Kidney epithelial cell (primary cell): ENCODE data around the gene SNCB. TPM values are rescaled to one million over a fixed set of nuclear protein-coding genes. Genes with fewer than 3 reads are reported as not detected.

ENCODE experiments used
- DNase-seq: peaks from one replicate; pipeline ENCODE4 v3.0.0-alpha.2; 2010; ENCODE audit warnings: low read depth
- H3K27me3 ChIP-seq: 2 replicates; pipeline ENCODE4 v1.6.0; 2011; ENCODE audit warnings: low read length; ENCODE audit not compliant: control insufficient read depth, insufficient read depth
- H3K36me3 ChIP-seq: 2 replicates; pipeline ENCODE4 v1.5.1; 2011; ENCODE audit warnings: low read length; ENCODE audit not compliant: control insufficient read depth, insufficient read depth
- H3K4me3 ChIP-seq: 2 replicates; pipeline ENCODE4 v1.5.1; 2011; ENCODE audit warnings: low read depth, mild to moderate bottlenecking, control low read depth, low read length
- CTCF ChIP-seq: IDR thresholded peaks from 2 replicates; pipeline ENCODE4 v1.5.1; 2011; ENCODE audit warnings: mild to moderate bottlenecking, moderate library complexity, low read length, control low read depth, inconsistent platforms; ENCODE audit not compliant: insufficient read depth, poor library complexity, severe bottlenecking
- total RNA-seq: library from RNA; depleted of rRNA; stranded (reverse); fragments of >200 nt; gene quantifications from 2 replicates; pipeline ENCODE4 v1.2.3, GENCODE V29; 2015

SNCB gene
- total RNA-seq, 1 donor from 2014 or later = not detected

GRCh38 chr5:176644294-176644693 lies 14.0 kb upstream of the SNCB start:
- Histone ChIP-seq H3K27me3 (peaks cover 3% of the 10 kb centered on the region), H3K4me3 (no peak overlapping the region), H3K36me3 (no peaks in the 10 kb centered on the region)
- DNase-seq = no peak
- TF ChIP-seq CTCF = no peak

GRCh38 chr5:176643491-176644219 lies 13.3 kb upstream of the SNCB start:
- Histone ChIP-seq H3K4me3 (no peak overlapping the region), H3K27me3 (peaks cover 3% of the 10 kb centered on the region), H3K36me3 (no peaks in the 10 kb centered on the region)
- TF ChIP-seq CTCF = no peak
- DNase-seq = no peak

- Histone ChIP-seq H3K27me3 (peaks cover 4% of the 10 kb centered on the region), H3K36me3 (no peaks in the 10 kb centered on the region), H3K4me3 (no peak overlapping the region)
- no peak for TF ChIP-seq CTCF
- no peak for DNase-seq
Measured at GRCh38 chr5:176642675-176643490, 12.5 kb upstream of the SNCB start.

- Histone ChIP-seq H3K36me3 (no peaks in the 10 kb centered on the region), H3K27me3 (peaks cover 12% of the 10 kb centered on the region), H3K4me3 (no peak overlapping the region)
- TF ChIP-seq CTCF = no peak
- no peak for DNase-seq
Measured at GRCh38 chr5:176640616-176641015, 10.3 kb upstream of the SNCB start.

GRCh38 chr5:176639981-176640380 lies 9.6 kb upstream of the SNCB start:
- Histone ChIP-seq H3K27me3 (peaks cover 14% of the 10 kb centered on the region), H3K4me3 (no peak overlapping the region), H3K36me3 (no peaks in the 10 kb centered on the region)
- TF ChIP-seq CTCF = no peak
- DNase-seq = no peak

GRCh38 chr5:176639208-176639607 lies 8.9 kb upstream of the SNCB start:
- TF ChIP-seq CTCF = no peak
- no peak for DNase-seq
- Histone ChIP-seq H3K36me3 (no peaks in the 10 kb centered on the region), H3K27me3 (peaks cover 16% of the 10 kb centered on the region), H3K4me3 (no peak overlapping the region)
